Osteocyte (in vitro differentiated cells): ENCODE measurements around the gene OR5T2. TPM values are rescaled to one million over a fixed set of nuclear protein-coding genes. Genes with fewer than 3 reads are reported as not detected.
"Not testable (repeated sequence)": the region's sequence is repeated elsewhere in the genome, so short reads cannot be mapped to it uniquely, and the experiment has no call there.

ENCODE experiments used
- DNase-seq: peaks from one replicate; pipeline ENCODE4 v3.0.0; 2021; ENCODE audit warnings: mixed read lengths; ENCODE audit not compliant: unreplicated experiment; ENCODE audit errors: extremely low spot score
- H3K27ac Mint-ChIP-seq: one replicate; pipeline ENCODE4 v1.8.0; 2021; ENCODE audit warnings: mild to moderate bottlenecking, mixed read lengths; ENCODE audit not compliant: unreplicated experiment
- H3K27me3 Mint-ChIP-seq: one replicate; pipeline ENCODE4 v1.8.0; 2021; ENCODE audit warnings: mixed read lengths; ENCODE audit not compliant: unreplicated experiment
- H3K36me3 Mint-ChIP-seq: one replicate; pipeline ENCODE4 v1.8.0; 2021; ENCODE audit warnings: mixed read lengths; ENCODE audit not compliant: unreplicated experiment
- H3K4me1 Mint-ChIP-seq: one replicate; pipeline ENCODE4 v1.8.0; 2021; ENCODE audit warnings: mixed read lengths; ENCODE audit not compliant: unreplicated experiment
- H3K4me3 Mint-ChIP-seq: one replicate; pipeline ENCODE4 v1.8.0; 2021; ENCODE audit warnings: mild to moderate bottlenecking, moderate library complexity, mixed read lengths; ENCODE audit not compliant: unreplicated experiment
- H3K9me3 Mint-ChIP-seq: one replicate; pipeline ENCODE4 v1.8.0; 2021; ENCODE audit warnings: mixed read lengths; ENCODE audit not compliant: unreplicated experiment
- long read RNA-seq: library from polyadenylated mRNA; unstranded; transcript quantifications from one replicate; pipeline ENCODE4 v2.0.0, GENCODE V29; 2021
- total RNA-seq: library from RNA; stranded (reverse); gene quantifications from 2 replicates; pipeline ENCODE4 v1.2.1, GENCODE V29; 2021
- TF ChIP-seq, protein P1 (sequence below): fragments of 200-600 bp; sonication (generic); IDR thresholded peaks from 2 replicates; pipeline ENCODE4 v1.5.0; 2021; ENCODE audit warnings: antibody characterized with exemption, mild to moderate bottlenecking, moderate library complexity

The OR5T2 gene
- total RNA-seq: not detected in 2 replicates
- long read RNA-seq: 0 reads

DNA sequence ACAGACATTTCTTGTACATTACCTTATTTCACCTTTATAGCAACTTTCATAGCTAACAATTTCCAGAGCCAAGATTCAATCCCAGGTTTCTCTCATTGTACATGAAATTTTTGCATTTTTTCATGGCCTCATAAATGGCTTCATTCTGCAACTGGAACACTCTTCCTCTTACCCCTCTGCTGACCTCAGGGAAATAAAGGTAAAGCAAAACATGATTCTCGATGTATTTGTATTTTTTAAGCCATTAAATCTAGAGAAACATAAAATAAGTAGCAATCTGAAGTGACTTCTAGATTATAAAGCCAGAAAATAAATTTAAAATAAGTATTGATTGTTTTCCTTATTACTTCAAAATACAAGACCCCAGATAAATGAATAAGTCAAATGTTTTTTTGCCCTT lies at the start of gene OR5T2:
TSS of gene OR5T2 (minus strand) at position 101 of the 400 bp plus-strand sequence. CDS start 1,193 bp downstream, outside the sequence.
- H3K4me3 Mint-ChIP-seq: no peak within 1 kb of the TSS

DNA sequence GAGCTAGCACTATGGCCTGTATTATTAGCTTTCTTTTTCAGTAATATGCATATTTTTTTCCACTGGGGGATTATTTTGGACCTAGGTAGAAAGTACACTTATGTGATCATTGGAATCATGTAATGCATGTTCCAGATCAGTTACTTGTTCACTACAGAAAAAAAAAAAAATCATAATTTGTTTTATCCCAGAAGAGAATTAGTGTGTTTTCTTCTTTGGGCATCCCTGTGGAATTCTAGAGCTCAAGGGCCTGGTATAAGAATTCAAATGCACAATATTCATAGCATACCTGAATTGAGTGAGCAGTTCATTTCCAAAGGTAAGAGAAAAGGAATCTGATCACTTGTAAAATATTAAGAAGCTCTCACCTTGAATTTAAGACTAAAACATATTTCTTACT lies 39.8 kb upstream of the OR5T2 start, which contains the start of gene OR5T1:
TSS of gene OR5T1 (plus strand) at position 301 of the 400 bp plus-strand sequence. CDS start 1,485 bp downstream, outside the sequence.
- Mint-ChIP-seq H3K4me3 (no peak within 1 kb of the TSS), H3K9me3 (peaks cover 32% of the 10 kb centered on the region), H3K36me3 (no peaks in the 10 kb centered on the region), H3K27me3 (no peaks in the 10 kb centered on the region), H3K27ac (no peak within 1 kb of the TSS), H3K4me1 (no peaks in the 10 kb centered on the region)
- DNase-seq: no peak
- TF ChIP-seq, protein P1, sequence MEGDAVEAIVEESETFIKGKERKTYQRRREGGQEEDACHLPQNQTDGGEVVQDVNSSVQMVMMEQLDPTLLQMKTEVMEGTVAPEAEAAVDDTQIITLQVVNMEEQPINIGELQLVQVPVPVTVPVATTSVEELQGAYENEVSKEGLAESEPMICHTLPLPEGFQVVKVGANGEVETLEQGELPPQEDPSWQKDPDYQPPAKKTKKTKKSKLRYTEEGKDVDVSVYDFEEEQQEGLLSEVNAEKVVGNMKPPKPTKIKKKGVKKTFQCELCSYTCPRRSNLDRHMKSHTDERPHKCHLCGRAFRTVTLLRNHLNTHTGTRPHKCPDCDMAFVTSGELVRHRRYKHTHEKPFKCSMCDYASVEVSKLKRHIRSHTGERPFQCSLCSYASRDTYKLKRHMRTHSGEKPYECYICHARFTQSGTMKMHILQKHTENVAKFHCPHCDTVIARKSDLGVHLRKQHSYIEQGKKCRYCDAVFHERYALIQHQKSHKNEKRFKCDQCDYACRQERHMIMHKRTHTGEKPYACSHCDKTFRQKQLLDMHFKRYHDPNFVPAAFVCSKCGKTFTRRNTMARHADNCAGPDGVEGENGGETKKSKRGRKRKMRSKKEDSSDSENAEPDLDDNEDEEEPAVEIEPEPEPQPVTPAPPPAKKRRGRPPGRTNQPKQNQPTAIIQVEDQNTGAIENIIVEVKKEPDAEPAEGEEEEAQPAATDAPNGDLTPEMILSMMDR: no peak

More for the DNA sequence above, at the start of gene OR5T2:
- no peaks in the 10 kb centered on the region for H3K36me3 Mint-ChIP-seq
- no peaks in the 10 kb centered on the region for H3K4me1 Mint-ChIP-seq
- TF ChIP-seq, protein P1: no peak
- DNase-seq: no peak
- H3K27ac Mint-ChIP-seq: no peak within 1 kb of the TSS
- H3K27me3 Mint-ChIP-seq: no peaks in the 10 kb centered on the region
- peaks cover 42% of the 10 kb centered on the region for H3K9me3 Mint-ChIP-seq

DNA sequence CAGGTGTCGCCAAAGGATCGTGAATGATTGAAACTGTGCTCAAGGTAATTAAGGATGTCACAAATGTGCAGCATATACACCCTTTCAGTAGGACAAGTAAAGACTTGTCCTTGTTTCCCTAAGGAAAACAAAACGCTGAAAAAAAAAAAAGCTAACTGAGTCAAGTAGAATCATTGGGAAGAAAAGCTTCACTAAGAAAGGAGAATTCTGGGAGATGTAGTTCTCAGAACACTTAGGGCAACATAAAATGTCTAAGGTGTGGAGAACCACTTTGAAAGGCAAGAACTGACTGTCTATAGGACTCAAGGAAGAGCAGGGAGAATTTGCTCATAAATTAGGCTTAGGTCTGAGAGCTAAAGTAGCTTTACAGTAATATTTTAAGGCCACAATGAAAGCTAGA lies 37.0 kb upstream of the OR5T2 start:
- TF ChIP-seq, protein P1: no peak
- no peak for DNase-seq
- H3K4me1 Mint-ChIP-seq: no peaks in the 10 kb centered on the region
- H3K27me3 Mint-ChIP-seq: no peaks in the 10 kb centered on the region
- H3K9me3 Mint-ChIP-seq: peaks cover 27% of the 10 kb centered on the region
- H3K4me3 Mint-ChIP-seq: no peak overlapping the region
- H3K36me3 Mint-ChIP-seq: peaks cover 3% of the 10 kb centered on the region
- no peak overlapping the region for H3K27ac Mint-ChIP-seq

DNA sequence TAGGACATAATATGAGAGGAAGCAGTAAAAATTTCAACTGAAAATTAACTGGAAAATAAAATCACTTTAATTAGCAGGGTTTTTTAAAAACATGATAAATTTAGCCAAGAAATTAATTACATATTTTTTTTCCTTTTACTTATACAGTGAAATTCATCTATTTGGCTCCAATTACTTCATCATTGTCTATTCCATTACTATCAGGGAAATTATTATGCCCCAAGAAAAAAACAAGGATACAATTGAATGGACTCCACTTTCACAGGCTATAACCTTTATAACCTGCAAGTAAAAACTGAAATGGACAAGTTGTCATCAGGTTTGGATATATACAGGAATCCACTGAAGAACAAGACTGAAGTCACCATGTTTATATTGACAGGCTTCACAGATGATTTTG lies 17.9 kb upstream of the OR5T2 start, which contains the start of gene OR5T3:
TSS of gene OR5T3 (plus strand) at position 301 of the 400 bp plus-strand sequence. CDS start at position 301, 0 bp downstream.
- no peaks in the 10 kb centered on the region for H3K4me1 Mint-ChIP-seq
- no peak within 1 kb of the TSS for H3K4me3 Mint-ChIP-seq
- no peak within 1 kb of the TSS for H3K27ac Mint-ChIP-seq
- H3K9me3 Mint-ChIP-seq: peaks cover 20% of the 10 kb centered on the region
- H3K36me3 Mint-ChIP-seq: no peaks in the 10 kb centered on the region
- DNase-seq: no peak
- H3K27me3 Mint-ChIP-seq: no peaks in the 10 kb centered on the region
- TF ChIP-seq, protein P1: no peak

DNA sequence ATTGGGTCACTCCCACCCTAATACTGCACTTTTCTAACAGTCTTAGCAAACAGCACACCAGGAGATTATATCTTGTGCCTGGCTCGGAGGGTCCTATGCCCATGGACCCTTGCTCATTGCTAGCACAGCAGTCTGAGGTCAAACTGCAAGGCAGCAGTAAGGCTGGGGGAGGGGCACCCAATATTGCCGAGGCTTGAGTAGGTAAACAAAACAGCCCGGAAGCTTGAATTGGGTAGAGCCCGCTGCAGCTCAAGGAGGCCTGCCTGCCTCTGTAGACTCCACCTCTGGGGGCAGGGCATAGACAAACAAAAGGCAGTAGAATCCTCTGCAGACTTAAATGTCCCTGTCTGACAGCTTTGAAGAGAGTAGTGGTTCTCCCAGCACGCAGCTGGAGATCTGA lies 14.3 kb downstream of the OR5T2 start:
- H3K4me3 Mint-ChIP-seq, H3K27me3 Mint-ChIP-seq, DNase-seq, H3K4me1 Mint-ChIP-seq, H3K27ac Mint-ChIP-seq, H3K36me3 Mint-ChIP-seq: not testable (repeated sequence)
- H3K9me3 Mint-ChIP-seq: peaks cover 40% of the 10 kb centered on the region
